Measurements from ENCODE around the gene MAP3K20.
A peak's percentile ranks its signal among the peaks of the same experiment; 100 is the strongest.
"Not testable (repeated sequence)": the region's sequence is repeated elsewhere in the genome, so short reads cannot be mapped to it uniquely, and the experiment has no call there.

Gene MAP3K20

DNA sequence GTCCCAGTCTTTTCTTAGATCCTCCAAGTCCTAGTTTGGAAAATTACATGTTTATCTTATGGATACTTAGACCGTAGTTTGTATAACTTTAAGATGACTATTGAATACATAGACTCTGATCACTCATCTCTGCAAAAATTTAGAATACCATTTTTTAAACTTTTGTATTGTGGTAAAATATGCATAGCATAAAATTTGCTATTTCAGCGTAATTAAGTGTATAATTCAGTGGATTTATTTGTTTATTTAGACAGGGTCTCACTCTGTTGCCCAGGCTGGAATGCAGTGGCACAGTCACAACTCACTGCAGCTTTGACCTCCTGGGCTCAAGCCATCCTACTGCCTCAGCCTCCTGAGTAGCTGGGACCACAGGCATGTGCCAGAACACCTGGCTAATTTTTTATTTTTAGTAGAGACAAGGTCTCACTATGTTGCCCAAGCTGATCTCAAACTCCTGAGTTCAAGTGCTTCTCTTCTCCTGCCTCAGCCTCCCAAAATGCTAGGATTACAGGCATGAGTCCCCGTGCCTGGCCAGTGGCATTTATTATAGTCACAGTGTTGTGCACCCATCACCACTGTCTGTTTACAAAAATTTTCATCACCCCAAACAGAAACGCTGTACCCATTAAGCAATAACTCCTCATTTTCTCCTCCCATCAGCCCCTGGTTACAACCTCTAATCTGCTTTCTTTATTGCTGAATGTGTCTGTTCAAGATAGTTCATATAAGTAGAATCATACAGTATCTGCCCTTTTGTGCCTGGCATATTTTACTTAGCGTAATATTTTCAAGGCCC, 90.0 kb downstream of the MAP3K20 start:
- H3K4me1 ChIP-seq (ENCODE audit: control insufficient read depth in 5 of 5, insufficient read depth in 5 of 5, low read length in 5 of 5) = peaks cover 2 to 14% (median 10%) of the 10 kb centered on the region in 5 donors
- no peaks in the 10 kb centered on the region for H3K9me3 ChIP-seq (ENCODE audit: control insufficient read depth in 5 of 5, low read length in 5 of 5)
- H3K27ac ChIP-seq (ENCODE audit: low read depth, low read length) = peak overlapping the region; percentile 30
- H3K27me3 ChIP-seq (ENCODE audit: control insufficient read depth in 5 of 5, insufficient read depth in 4 of 5, low read length in 5 of 5) = no peaks in the 10 kb centered on the region
- H3K36me3 ChIP-seq (ENCODE audit: control insufficient read depth in 5 of 5, insufficient read depth in 5 of 5, low read length in 5 of 5) = peaks cover 0 to 3% (median 0%) of the 10 kb centered on the region in 5 donors
- no peak overlapping the region for H3K9ac ChIP-seq (ENCODE audit: low read length in 5 of 5)
- H3K4me3 ChIP-seq (ENCODE audit: low read depth in 1 of 5, low read length in 5 of 5) = no peak overlapping the region

DNA sequence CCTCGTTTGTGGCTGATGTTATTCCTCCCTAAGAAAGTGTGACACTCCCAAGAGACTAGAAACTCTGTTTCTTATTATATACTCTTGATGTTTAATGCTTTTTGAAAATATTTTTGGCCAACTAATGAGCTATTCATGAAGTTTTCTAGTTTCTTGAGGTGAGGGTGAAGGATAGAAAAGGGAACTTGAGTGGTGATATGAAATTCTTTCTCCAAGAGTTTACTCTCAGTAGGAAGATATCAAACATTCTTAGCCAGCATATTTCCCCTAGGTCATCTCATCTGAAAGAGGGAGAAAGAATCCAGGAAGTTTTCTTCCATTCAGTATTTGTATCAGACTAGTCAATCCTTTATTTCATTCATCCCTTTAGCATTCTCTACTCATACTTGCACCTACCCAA, 95.7 kb downstream of the MAP3K20 start:
- no peaks in the 10 kb centered on the region for H3K27me3 ChIP-seq (ENCODE audit: control insufficient read depth in 5 of 5, insufficient read depth in 4 of 5, low read length in 5 of 5)
- peak overlapping the region; percentile 15 for H3K27ac ChIP-seq (ENCODE audit: low read depth, low read length)
- H3K36me3 ChIP-seq (ENCODE audit: control insufficient read depth in 5 of 5, insufficient read depth in 5 of 5, low read length in 5 of 5) = peaks cover 0 to 3% (median 0%) of the 10 kb centered on the region in 5 donors
- H3K9me3 ChIP-seq (ENCODE audit: control insufficient read depth in 5 of 5, low read length in 5 of 5) = no peaks in the 10 kb centered on the region
- peaks cover 0 to 8% (median 7%) of the 10 kb centered on the region in 5 donors for H3K4me1 ChIP-seq (ENCODE audit: control insufficient read depth in 5 of 5, insufficient read depth in 5 of 5, low read length in 5 of 5)
- no peak overlapping the region for H3K4me3 ChIP-seq (ENCODE audit: low read depth in 1 of 5, low read length in 5 of 5)
- no peak overlapping the region for H3K9ac ChIP-seq (ENCODE audit: low read length in 5 of 5)

DNA sequence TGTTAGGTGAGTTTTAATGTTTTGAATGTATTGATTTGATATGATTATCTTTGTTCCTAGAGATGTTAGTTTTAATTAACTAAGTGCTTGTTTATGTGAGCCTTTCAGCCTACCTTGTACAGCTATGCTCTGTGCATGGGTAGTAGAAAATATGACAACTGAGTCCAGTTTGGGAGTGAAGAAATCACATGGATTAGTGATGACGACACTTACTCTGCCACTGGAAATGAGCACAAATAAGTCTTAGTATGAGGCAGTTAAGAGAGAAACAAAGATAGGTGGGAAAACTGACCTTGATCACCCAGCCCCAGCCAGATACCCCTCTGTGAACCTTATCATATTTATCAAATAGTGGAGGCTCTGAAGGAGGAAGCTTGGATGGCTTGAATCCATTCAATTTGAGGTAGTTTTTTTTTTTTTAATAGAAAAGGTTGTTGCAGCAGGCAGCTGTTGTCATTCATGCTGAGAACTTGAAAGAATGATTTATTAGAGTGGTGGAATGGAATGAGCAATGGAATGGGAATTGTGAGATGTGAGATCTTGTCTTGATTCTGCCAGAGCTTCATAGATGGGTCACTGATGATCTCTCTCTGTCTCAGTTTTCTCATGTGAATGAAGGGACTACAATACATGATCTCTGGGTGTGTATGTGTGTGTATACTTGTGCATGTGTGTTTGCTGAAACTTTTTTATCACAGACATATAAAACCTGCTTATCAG, 96.4 kb downstream of the MAP3K20 start:
- Histone ChIP-seq H3K27me3 (ENCODE audit: control insufficient read depth in 5 of 5, insufficient read depth in 4 of 5, low read length in 5 of 5) (no peaks in the 10 kb centered on the region), H3K27ac (ENCODE audit: low read depth, low read length) (peak overlapping the region; percentile 18), H3K9me3 (ENCODE audit: control insufficient read depth in 5 of 5, low read length in 5 of 5) (no peaks in the 10 kb centered on the region), H3K36me3 (ENCODE audit: control insufficient read depth in 5 of 5, insufficient read depth in 5 of 5, low read length in 5 of 5) (peaks cover 0 to 3% (median 0%) of the 10 kb centered on the region in 5 donors), H3K4me1 (ENCODE audit: control insufficient read depth in 5 of 5, insufficient read depth in 5 of 5, low read length in 5 of 5) (peaks cover 0 to 8% (median 7%) of the 10 kb centered on the region in 5 donors), H3K9ac (ENCODE audit: low read length in 5 of 5) (no peak overlapping the region), H3K4me3 (ENCODE audit: low read depth in 1 of 5, low read length in 5 of 5) (no peak overlapping the region)

DNA sequence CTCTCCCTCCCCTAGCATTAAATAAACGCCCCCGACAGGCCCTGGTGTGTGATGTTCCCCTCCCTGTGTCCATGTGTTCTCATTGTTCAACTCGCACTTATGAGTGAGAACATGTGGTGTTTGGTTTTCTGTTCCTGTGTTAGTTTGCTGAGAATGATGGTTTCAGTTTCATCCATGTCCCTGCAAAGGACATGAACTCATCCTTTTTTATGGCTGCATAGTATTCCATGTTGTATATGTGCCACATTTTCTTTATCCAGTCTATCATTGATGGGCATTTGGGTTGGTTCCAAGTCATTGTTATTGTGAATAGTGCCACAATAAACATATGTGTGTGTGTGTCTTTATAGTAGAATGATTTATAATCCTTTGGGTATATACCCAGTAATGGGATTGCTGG, 98.7 kb downstream of the MAP3K20 start:
- not testable (repeated sequence) for H3K9me3 ChIP-seq (ENCODE audit: control insufficient read depth in 5 of 5, low read length in 5 of 5); H3K4me1 ChIP-seq (ENCODE audit: control insufficient read depth in 5 of 5, insufficient read depth in 5 of 5, low read length in 5 of 5); H3K4me3 ChIP-seq (ENCODE audit: low read depth in 1 of 5, low read length in 5 of 5)

DNA sequence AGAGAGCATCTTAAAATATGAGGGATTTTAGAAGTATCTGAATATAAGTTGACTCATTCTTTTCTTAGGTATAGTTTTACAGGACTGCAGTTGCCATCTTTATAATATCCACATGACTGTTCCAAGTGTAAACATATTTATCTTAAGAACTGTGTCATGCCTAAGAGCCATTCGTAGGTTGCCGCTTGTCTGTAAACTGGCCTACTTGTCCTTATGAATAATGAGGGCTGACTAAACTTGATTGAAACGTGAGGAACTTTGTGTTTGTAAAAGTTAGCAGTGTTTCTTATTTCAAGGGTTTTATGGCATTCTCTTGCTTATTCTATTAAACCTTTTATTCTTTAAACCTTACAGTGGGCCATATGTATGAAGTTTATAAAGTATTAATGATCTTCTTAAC, 99.6 kb downstream of the MAP3K20 start:
- H3K4me3 ChIP-seq (ENCODE audit: low read depth in 1 of 5, low read length in 5 of 5) = no peak overlapping the region
- H3K27me3 ChIP-seq (ENCODE audit: control insufficient read depth in 5 of 5, insufficient read depth in 4 of 5, low read length in 5 of 5) = no peaks in the 10 kb centered on the region
- no peak overlapping the region for H3K27ac ChIP-seq (ENCODE audit: low read depth, low read length)
- no peaks in the 10 kb centered on the region for H3K9me3 ChIP-seq (ENCODE audit: control insufficient read depth in 5 of 5, low read length in 5 of 5)
- peaks cover 0 to 3% (median 0%) of the 10 kb centered on the region in 5 donors for H3K36me3 ChIP-seq (ENCODE audit: control insufficient read depth in 5 of 5, insufficient read depth in 5 of 5, low read length in 5 of 5)
- H3K4me1 ChIP-seq (ENCODE audit: control insufficient read depth in 5 of 5, insufficient read depth in 5 of 5, low read length in 5 of 5) = peaks cover 0 to 8% (median 7%) of the 10 kb centered on the region in 5 donors
- no peak overlapping the region for H3K9ac ChIP-seq (ENCODE audit: low read length in 5 of 5)

More for the DNA sequence above, 98.7 kb downstream of the MAP3K20 start:
- not testable (repeated sequence) for H3K27me3 ChIP-seq (ENCODE audit: control insufficient read depth in 5 of 5, insufficient read depth in 4 of 5, low read length in 5 of 5); H3K9ac ChIP-seq (ENCODE audit: low read length in 5 of 5); H3K27ac ChIP-seq (ENCODE audit: low read depth, low read length); H3K36me3 ChIP-seq (ENCODE audit: control insufficient read depth in 5 of 5, insufficient read depth in 5 of 5, low read length in 5 of 5)

DNA sequence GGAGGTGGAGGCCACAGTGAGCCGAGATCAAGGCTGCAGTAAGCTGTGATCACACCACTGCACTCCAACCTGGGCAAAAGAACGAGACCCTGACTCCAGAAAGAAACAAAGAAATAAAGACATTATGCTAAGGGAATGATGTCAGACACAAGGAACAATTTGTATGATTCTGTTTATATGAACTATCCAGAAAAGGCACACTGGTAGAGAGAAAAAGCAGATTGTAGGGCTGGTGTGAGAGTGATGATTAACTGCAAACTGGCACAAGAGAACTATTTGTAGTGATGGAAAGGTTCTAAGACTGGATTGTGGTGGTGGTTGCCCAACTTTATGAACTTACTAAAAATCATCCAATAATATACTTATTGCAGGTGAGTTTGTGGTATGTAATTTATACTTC, 106.3 kb downstream of the MAP3K20 start:
- no peak overlapping the region for H3K27ac ChIP-seq (ENCODE audit: low read depth, low read length)

DNA sequence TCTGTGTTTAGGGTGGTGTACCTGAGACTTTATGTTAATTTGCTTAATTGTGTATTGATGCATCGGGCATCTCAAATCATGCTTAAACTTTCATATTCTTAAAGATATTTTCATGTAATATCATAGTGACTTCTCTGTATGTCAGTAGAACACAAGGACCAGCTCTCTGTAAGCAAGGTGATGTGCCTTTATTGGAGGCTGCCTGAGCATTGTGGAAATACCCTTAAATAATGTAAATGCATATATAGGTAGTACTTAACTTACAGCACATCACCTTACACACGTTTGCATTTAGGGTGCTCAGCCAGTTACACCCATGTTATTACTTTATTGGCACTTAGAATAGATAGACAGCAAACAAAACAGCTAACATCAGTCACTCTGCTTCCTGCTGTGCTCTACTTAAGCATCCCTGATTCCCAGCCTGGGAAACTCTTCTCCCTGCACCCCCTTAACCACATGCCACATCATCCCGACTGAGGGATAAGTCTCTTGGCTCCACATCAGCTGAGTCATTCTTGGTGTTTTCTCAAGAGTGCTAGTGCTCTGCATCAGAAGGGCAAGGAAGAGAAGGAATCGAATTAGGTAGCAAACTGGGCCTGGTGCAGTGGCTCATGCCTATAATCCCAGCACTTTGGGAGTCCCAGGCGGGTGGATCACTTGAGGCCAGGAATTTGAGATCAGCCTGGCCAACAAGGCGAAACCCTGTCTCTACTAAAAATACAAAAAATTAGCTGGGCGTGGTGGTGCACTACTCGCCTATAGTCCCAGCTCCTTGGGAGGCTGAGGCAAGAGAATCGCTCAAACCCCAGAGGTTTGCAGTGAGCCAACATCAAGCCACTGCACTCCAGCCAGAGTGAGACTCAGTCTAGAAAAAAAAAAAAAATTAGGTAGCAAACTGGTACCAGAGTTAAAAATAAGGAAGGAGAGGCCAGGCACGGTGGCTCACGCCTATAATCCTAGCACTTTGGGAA, 108.7 kb downstream of the MAP3K20 start:
- H3K9ac ChIP-seq (ENCODE audit: low read length in 5 of 5) = peak overlapping the region in 1 of 5 donors; percentile 48
- H3K27ac ChIP-seq (ENCODE audit: low read depth, low read length) = peak overlapping the region; percentile 46
- H3K36me3 ChIP-seq (ENCODE audit: control insufficient read depth in 5 of 5, insufficient read depth in 5 of 5, low read length in 5 of 5) = peaks cover 0 to 3% (median 0%) of the 10 kb centered on the region in 5 donors
- H3K27me3 ChIP-seq (ENCODE audit: control insufficient read depth in 5 of 5, insufficient read depth in 4 of 5, low read length in 5 of 5) = no peaks in the 10 kb centered on the region
- no peak overlapping the region for H3K4me3 ChIP-seq (ENCODE audit: low read depth in 1 of 5, low read length in 5 of 5)
- H3K4me1 ChIP-seq (ENCODE audit: control insufficient read depth in 5 of 5, insufficient read depth in 5 of 5, low read length in 5 of 5) = peaks cover 0 to 19% (median 6%) of the 10 kb centered on the region in 5 donors
- H3K9me3 ChIP-seq (ENCODE audit: control insufficient read depth in 5 of 5, low read length in 5 of 5) = no peaks in the 10 kb centered on the region

More for the DNA sequence above, 106.3 kb downstream of the MAP3K20 start:
- no peak overlapping the region for H3K9ac ChIP-seq (ENCODE audit: low read length in 5 of 5)
- H3K36me3 ChIP-seq (ENCODE audit: control insufficient read depth in 5 of 5, insufficient read depth in 5 of 5, low read length in 5 of 5) = no peaks in the 10 kb centered on the region
- no peaks in the 10 kb centered on the region for H3K9me3 ChIP-seq (ENCODE audit: control insufficient read depth in 5 of 5, low read length in 5 of 5)
- H3K4me1 ChIP-seq (ENCODE audit: control insufficient read depth in 5 of 5, insufficient read depth in 5 of 5, low read length in 5 of 5) = peaks cover 0 to 12% (median 3%) of the 10 kb centered on the region in 5 donors
- no peaks in the 10 kb centered on the region for H3K27me3 ChIP-seq (ENCODE audit: control insufficient read depth in 5 of 5, insufficient read depth in 4 of 5, low read length in 5 of 5)
- H3K4me3 ChIP-seq (ENCODE audit: low read depth in 1 of 5, low read length in 5 of 5) = no peak overlapping the region

DNA sequence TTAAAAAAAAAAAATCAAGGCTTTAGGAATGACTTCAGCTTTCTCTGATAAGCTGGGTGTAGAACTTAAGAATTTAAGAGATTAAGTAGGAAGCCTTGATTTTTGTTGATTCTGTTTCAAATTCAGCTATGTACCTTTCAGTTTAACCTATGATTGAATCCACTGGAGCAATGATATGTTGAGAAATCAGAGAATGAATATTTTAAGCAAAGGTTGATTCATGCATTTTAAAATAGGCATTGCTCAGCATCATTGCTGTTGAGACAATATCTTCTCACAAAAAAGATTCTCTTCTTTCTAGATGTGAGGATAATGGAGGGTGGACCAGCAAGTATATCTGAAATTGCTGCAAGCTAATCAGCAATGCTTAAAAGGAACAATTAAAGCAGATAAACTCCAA, 109.8 kb downstream of the MAP3K20 start:
- Histone ChIP-seq H3K9me3 (ENCODE audit: control insufficient read depth in 5 of 5, low read length in 5 of 5) (no peaks in the 10 kb centered on the region), H3K4me3 (ENCODE audit: low read depth in 1 of 5, low read length in 5 of 5) (no peak overlapping the region), H3K9ac (ENCODE audit: low read length in 5 of 5) (no peak overlapping the region), H3K36me3 (ENCODE audit: control insufficient read depth in 5 of 5, insufficient read depth in 5 of 5, low read length in 5 of 5) (peaks cover 0 to 7% (median 4%) of the 10 kb centered on the region in 5 donors), H3K27me3 (ENCODE audit: control insufficient read depth in 5 of 5, insufficient read depth in 4 of 5, low read length in 5 of 5) (no peaks in the 10 kb centered on the region), H3K27ac (ENCODE audit: low read depth, low read length) (peak overlapping the region; percentile 46), H3K4me1 (ENCODE audit: control insufficient read depth in 5 of 5, insufficient read depth in 5 of 5, low read length in 5 of 5) (peaks cover 0 to 19% (median 6%) of the 10 kb centered on the region in 5 donors)

DNA sequence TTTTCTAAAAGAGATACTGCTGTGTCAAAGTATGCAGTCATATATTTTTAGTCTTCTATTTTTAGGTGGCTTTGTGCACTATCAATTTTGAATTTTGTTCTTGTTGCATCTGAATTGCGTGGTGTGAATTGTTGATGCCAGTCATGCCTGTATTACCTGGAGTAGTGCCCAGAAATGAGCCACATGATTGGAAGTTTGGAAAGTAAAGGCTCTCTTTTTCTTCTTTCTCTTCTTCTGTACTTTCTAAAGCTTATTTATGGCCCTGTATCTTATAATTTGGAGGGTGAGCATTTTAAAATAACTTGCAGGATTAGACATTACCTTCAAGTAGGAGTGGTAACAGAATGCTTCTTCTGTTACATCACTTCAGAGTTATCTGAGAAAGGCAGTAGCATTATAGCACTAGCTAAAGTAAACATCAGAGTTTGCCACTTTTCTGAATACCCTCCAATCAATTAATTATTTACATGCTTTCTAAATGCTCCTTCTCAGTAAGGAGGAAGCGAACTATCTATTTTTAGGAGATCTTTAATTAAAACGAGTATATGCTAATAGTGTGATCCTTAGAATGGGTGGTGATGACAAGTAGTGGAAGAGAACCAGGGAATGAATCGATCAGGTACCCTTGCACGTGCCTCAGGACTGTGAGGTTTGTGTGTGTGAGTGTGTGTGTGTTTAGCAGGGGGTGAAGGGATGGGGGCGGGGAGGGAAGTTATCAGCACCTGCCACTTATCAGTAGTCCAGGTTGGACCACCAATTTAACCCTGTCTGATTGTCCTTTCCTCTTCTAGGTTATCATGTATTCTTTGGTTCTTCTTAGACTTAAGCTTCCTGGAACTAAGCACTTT, 112.5 kb downstream of the MAP3K20 start:
- Histone ChIP-seq H3K9ac (ENCODE audit: low read length in 5 of 5) (peak overlapping the region in 2 of 5 donors; percentile 3 to 5), H3K27me3 (ENCODE audit: control insufficient read depth in 5 of 5, insufficient read depth in 4 of 5, low read length in 5 of 5) (no peaks in the 10 kb centered on the region), H3K4me1 (ENCODE audit: control insufficient read depth in 5 of 5, insufficient read depth in 5 of 5, low read length in 5 of 5) (peaks cover 3 to 19% (median 12%) of the 10 kb centered on the region in 5 donors), H3K4me3 (ENCODE audit: low read depth in 1 of 5, low read length in 5 of 5) (no peak overlapping the region), H3K9me3 (ENCODE audit: control insufficient read depth in 5 of 5, low read length in 5 of 5) (no peaks in the 10 kb centered on the region), H3K36me3 (ENCODE audit: control insufficient read depth in 5 of 5, insufficient read depth in 5 of 5, low read length in 5 of 5) (peaks cover 0 to 16% (median 6%) of the 10 kb centered on the region in 5 donors), H3K27ac (ENCODE audit: low read depth, low read length) (peak overlapping the region; percentile 47)
